Erythroblast (primary cell): ENCODE data around the gene TNIP1.

Experiments
- GATA1 ChIP-seq: IDR thresholded peaks from 2 replicates; pipeline ENCODE4 v1.6.1; 2011; ENCODE audit warnings: low read depth, mild to moderate bottlenecking, control low read depth, low read length, moderate library complexity
- POLR2A ChIP-seq: IDR thresholded peaks from 2 replicates; pipeline ENCODE4 v1.6.1; 2011; ENCODE audit warnings: mild to moderate bottlenecking, low read length

DNA sequence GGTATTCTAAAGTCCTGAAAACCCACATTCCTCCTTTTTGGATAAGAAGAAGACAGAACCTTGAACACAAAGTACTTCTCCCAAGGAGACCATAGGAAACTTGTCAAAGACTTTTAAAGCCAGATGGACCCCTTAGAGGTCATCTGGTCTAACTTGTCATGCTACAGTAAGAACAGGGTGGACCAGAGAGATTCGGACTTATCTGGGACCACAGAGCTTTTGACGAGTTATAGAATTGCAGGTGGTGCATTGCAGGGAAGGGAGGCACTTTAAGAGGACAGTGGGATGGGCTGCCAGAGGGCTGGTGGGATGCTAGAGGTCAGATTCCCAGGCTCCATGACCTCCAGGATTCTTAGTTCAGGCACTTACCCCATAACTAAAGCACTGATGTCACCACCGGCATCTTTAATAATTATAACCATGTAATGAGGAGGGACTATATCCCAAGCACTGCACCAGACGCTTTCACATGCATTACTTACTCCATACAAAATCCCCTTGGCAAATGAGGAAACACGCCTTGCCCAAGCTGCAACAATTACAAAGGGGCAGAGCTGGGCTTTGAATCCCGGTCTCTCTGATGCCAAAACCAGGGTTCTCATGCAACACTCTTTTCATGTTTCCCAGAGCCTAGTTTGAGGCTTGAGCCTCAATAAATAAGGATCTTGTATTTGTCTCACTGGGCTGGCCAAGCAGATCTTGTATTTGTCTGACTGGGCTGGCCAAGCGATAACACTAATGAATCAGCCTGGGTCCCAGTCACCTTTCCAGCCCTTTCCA, 73.2 kb downstream of the TNIP1 start:
- no peak for TF ChIP-seq POLR2A
- TF ChIP-seq GATA1 = no peak
